Sigmoid colon (tissue), 4 donors: ENCODE data around the gene CCDC107.

Experiments
- CTCF ChIP-seq, 4 experiments: fragments of 450-650 bp in 3 of 4; fragments of 200-600 bp in 1 of 4; IDR thresholded peaks; one replicate each; pipeline ENCODE4 v1.5.1; 2016 to 2019; ENCODE audit warnings: antibody characterized with exemption in 4 of 4, mild to moderate bottlenecking in 3 of 4, moderate library complexity in 2 of 4
- POLR2A ChIP-seq, 2 donors: fragments of 450-650 bp; IDR thresholded peaks; one replicate each; pipeline ENCODE4 v1.6.1; 2016; ENCODE audit warnings: antibody characterized with exemption in 2 of 2, mild to moderate bottlenecking in 2 of 2, moderate library complexity in 2 of 2
- POLR2AphosphoS5 ChIP-seq, 4 donors: sonication (generic); formaldehyde crosslinking; IDR thresholded peaks; one replicate each; pipeline ENCODE4 v1.6.1; 2017; ENCODE audit warnings: antibody characterized with exemption in 4 of 4

GRCh38 chr9:35656831-35657545 is 1.1 kb upstream of the CCDC107 start:
- TF ChIP-seq POLR2A (IDR thresholded peaks at IDR 0.05) (no peak), CTCF (IDR thresholded peaks at IDR 0.05) (no peak), POLR2AphosphoS5 (IDR thresholded peaks at IDR 0.05) (peak in 1 of 4 donors; percentile 4)
